G401 (cell line): ENCODE results near the gene GRIK3. TPM values are rescaled to one million over a fixed set of nuclear protein-coding genes. Genes with fewer than 3 reads are reported as not detected.
A peak's percentile ranks its signal among the peaks of the same experiment; 100 is the strongest.

Experiments used
- DNase-seq: peaks from one replicate; pipeline ENCODE4 v3.0.0-alpha.2; 2015; ENCODE audit warnings: low spot score
- in situ Hi-C: cut with HindIII; loops from 2 replicates; pipeline ENCODE4 v1.10.0; 2016; ENCODE audit warnings: low sequenced_read_pairs, mixed read lengths
- total RNA-seq: library from RNA; depleted of rRNA; stranded (reverse); fragments of >200 nt; shearing (Covaris generic); gene quantifications from 2 replicates; pipeline ENCODE4 v1.2.3, GENCODE V29; 2014

GRIK3 gene
- total RNA-seq, 1 experiment from 2014 or later = not detected

DNA sequence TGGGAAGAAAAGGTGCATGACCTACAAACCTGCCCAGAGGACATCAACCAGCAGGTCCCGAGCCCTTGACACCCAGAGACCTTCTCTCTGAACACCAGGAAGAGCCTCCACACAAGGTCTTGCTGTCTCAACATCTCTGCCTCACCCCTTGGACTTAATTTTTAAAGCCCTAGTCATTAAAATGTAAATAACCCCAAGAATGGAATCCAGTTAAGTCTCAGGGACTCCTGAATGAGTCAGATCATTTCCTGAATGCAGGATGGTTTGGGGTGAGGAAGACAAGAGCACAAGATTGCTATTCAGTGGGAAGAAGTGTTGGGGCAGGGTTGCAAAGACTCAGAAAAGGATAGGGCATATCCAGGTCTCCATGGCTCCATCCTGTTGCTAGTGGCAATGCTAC is 17.8 kb upstream of the GRIK3 start:
- no peak for DNase-seq
- in situ Hi-C loops = no loop called here

DNA sequence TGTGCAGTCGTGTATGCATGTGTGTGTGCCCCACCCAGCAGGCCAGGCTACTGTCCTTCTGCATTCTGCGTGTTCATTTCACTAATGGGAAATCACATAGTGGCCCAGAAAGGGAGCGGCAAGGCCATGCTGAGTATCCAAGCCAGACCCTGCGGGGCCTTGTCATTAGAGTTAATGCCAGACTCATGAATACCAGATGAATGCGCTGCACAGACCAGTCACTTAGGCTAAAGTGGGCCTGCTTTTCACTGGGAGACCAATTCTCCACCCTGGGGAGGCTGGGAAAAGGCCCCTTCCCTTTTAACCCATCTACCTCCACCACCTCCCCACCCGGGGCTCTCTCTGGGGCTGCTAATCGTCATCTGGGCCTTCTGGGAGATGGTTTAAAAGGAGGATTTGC is 17.0 kb upstream of the GRIK3 start:
- no peak for DNase-seq
- in situ Hi-C loops = no loop called here

DNA sequence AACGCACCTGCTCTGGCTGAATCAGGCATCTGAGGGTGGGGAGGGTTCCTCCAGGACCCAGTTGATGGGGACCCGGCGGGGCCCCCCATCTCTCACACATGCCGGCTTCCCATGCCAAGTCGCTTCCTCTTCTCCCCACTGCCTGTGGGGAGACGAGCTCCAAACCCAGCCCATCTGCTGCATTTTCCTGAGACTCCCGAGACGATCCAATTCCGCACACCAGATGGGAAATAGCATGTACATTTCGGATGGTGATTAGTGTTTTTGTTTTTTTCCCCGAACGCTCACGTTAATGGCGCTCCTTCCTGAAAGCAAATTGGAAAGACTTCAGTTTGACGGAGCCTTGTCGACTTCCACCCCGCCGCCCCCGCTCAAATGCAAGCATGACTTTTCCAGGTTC is 13.2 kb upstream of the GRIK3 start:
- in situ Hi-C loops = no loop called here
- peak; percentile 54 for DNase-seq

GRCh38 chr1:37043101-37043500 is 8.8 kb upstream of the GRIK3 start:
- no peak for DNase-seq
- in situ Hi-C loops = no loop called here

GRCh38 chr1:37042506-37042905 is 8.2 kb upstream of the GRIK3 start:
- no peak for DNase-seq
- in situ Hi-C loops = no loop called here

DNA sequence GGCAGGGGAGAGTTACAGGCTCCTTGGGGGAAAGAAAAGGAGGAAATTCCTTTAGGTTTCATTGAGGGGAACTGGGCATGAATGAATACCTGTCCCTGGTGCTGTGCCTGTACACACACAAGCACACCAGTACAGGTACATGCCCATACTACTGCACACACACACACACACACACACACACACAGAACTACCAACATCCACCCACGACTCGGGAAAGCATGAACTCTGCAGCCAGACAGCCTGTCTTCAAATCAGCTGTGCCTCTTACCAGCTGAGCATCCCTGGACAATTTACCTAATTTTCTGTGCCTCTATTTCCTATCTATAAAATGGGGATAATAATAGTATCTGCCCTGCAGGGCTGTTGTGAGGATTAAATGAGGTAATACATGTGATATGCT is 7.2 kb upstream of the GRIK3 start:
- DNase-seq = no peak
- in situ Hi-C loops = no loop called here

DNA sequence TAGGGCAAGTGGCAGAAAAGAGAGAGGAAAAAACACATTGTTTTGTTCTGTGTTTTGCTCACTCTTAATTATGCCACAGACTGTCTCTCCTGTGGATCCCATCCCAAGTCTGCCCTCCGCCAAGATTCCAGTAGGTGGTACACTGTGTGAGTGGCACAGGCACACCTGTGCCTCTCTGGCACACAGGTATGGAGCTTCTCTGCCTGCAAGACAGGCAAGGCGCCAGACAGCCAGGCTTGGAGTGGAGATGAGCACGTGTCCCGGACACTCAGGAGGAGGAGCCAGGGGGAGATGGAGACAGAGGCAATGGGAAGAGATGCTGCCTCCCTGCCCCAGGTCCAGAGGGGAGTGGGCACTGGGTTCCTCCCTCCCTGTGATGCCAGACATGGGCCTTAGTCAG is 6.5 kb upstream of the GRIK3 start:
- DNase-seq = peak; percentile 89

DNA sequence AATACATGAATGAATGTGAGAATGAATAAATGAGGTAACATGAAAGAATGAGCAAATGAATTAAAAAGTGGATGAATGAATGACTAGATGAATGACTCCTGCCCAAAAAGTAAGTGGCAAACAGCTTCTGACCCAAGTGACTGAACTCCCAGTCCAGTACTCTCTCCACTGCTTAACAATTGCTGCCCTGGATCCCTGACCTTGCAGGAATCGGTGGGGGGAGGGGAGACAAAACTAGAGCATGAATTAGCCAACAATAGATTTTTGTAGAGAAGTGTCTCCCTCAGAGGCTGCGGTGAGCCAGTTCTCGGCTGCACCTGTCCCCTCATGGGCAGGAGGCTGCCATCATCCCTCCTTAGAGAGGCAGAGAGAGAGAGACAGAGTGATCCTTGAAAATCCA is 5.9 kb upstream of the GRIK3 start:
- in situ Hi-C loops = no loop called here
- DNase-seq = no peak

More for the DNA sequence above, 6.5 kb upstream of the GRIK3 start:
- in situ Hi-C loops = no loop called here

DNA sequence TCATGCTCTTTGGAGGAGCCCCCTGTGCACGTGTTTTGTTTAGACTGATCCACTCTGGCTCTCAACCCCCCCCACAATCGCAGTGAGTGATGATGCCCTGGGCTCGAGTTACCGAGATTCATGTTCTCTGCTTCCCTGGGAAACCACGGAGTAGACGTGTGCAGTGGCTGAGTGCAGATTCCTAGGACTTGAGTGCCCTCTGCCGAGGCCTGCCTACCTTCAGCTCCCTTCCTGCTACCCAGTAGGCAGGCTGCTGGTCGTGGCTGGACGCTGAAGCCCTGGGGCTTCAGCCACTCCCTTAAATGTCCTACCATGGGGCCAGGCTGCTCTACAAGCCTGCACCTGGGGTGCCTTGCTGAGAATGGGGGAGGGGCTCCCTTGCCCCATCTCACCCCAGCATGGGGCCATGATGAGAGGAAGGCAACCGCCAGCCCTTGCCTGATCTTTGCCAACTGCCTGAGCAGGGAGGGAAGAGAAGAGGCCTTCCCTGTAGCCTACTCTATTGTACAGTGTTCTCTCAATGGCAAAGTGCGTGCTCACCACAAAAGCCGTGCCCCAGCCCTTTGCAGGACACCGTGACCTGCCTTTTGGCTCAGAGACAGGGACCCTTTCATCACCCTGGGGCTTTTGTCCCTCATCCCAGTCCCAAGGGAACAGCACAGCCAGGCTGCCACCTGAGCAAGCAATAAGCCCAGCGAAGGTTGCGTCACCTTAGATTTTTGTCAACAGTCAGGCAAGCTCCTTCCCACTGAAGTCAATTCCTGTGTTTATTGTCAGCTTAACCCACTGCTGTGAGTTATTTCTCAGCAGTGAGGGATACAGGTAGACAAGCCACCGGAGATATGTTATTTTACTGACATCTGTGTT is 4.1 kb upstream of the GRIK3 start:
- in situ Hi-C loops = no loop called here
- peak; percentile 76 for DNase-seq

DNA sequence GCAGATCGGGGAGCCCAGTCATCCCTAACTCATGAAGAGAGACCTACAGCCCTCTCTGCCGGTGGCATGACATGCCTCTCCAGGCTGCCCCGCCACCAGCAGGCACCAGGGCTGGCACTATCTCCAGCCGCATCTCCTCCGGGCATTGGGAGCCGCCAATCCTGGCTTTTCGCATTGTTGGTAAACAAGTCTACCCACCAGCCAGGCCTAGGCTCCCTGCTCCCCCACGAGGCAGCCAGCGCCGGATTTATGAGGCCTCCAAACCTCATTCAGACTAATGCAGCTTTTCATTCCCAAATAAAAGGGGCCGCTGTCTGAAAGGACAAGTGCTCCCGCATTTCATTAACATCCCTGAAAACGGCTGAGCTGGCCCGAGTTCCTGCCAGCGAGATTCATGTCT is 3.4 kb upstream of the GRIK3 start:
- peak; percentile 12 for DNase-seq
- in situ Hi-C loops = no loop called here

GRCh38 chr1:37036667-37037053 is 2.3 kb upstream of the GRIK3 start:
- in situ Hi-C loops = no loop called here
- DNase-seq = no peak

DNA sequence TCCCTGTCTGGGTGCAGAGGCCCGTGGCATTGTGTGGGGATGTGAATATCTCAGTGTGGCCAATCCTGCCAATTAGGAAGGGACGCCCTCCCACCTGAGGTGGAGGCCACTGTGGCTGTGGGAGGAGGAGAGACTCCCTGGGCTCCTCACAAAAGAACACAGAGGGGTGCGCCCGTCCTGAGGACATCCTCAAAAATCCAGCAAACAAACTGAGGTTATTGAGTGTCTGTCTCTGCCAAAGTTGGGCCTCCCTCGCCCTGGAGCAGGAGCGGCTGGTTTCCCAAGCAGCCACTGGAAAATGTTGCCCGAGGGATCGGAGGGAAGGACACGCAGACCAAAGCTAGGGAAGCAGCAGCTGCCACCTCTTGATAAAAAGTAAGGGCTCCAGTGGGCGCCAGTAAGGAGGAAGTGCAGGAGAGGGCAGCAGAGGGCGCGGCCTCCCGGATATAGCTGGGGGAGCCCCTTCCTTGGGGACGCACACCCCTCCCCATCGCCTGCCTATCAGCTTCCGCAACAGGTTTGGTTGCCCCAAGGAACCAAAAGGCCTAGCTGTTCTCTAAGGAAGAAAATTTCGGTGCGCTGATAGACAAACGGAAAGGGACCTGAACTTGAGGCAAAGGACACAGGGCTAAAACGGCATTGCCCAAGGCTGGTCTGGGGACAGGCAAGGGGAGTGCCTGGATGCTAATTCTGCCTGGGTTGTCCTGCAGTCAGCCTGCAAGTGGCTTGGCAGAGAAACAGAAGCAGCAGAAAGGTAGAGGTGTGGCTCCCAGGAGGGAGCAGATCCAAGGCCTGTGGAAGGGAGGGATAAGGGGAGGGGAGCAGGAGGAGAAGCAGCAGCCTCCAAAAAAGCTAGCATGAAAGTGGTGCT is 1.7 kb upstream of the GRIK3 start:
- in situ Hi-C loops = no loop called here
- no peak for DNase-seq

- no peak for DNase-seq
- in situ Hi-C loops = no loop called here
Observed at GRCh38 chr1:37035014-37035691, 838 bp upstream of the GRIK3 start.

GRCh38 chr1:37033355-37034101 is 787 bp downstream of the GRIK3 start:
- no peak for DNase-seq
- in situ Hi-C loops = no loop called here

GRCh38 chr1:37032660-37033354 is 1.5 kb downstream of the GRIK3 start:
- in situ Hi-C loops = no loop called here
- no peak for DNase-seq

- no peak for DNase-seq
Observed at GRCh38 chr1:37031871-37032270, 2.4 kb downstream of the GRIK3 start.

GRCh38 chr1:37031429-37031828 is 2.9 kb downstream of the GRIK3 start:
- in situ Hi-C loops = no loop called here
- DNase-seq = no peak

More at GRCh38 chr1:37031871-37032270, 2.4 kb downstream of the GRIK3 start:
- in situ Hi-C loops = no loop called here

DNA sequence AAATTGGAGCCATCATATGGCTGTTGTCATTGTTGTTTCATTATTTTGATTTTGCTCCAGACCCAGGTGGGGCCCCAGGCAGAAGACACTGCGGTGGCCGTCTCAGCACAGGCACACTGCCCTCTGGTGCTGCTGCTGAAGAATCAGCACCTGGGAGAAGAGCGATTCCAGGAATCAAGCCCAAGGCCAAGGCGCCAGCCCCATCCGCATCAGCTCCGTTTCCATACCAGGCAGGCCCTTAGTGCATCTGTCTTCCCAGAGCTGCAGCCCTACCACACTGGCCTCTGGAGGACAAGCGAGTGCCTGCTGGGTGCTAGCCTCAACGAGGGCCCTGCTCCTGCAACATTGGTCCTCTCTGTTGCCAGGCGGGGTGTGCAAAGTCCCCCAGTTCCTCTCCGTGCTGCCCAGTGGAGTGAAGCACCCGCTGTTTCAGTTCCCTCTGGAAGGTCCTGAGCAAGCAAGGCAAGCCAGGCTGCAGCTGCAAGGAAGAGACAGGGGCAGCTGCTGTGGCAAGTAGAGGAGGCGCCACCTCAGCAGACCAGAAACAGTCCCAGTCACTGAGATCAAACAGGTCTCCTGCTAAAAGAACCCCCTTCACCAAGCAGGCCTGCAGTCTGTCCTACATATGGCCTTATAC is 5.2 kb downstream of the GRIK3 start:
- DNase-seq = no peak
- in situ Hi-C loops = no loop called here
